Right lobe of liver (tissue), 4 donors: ENCODE results near the gene SLC26A4.

Source experiments
- POLR2A ChIP-seq: fragments of 450-650 bp; IDR thresholded peaks from one replicate; pipeline ENCODE4 v1.6.1; 2017; ENCODE audit warnings: antibody characterized with exemption, mild to moderate bottlenecking
- TF ChIP-seq, protein P1 (sequence below), 4 donors: fragments of 200-600 bp in 3 of 4; fragments of 450-650 bp in 1 of 4; IDR thresholded peaks; one replicate each; pipeline versions ENCODE4 v1.5.1 to v1.8.0; 2016 to 2022; ENCODE audit warnings: antibody characterized with exemption in 4 of 4, mild to moderate bottlenecking in 2 of 4
- donor health status: DM: no; HTN: no; CAD: no.
- donor health status: DM: no; HTN: no; CAD: no.
- donor health status: DM: no; HTN: yes; CAD: no.

DNA sequence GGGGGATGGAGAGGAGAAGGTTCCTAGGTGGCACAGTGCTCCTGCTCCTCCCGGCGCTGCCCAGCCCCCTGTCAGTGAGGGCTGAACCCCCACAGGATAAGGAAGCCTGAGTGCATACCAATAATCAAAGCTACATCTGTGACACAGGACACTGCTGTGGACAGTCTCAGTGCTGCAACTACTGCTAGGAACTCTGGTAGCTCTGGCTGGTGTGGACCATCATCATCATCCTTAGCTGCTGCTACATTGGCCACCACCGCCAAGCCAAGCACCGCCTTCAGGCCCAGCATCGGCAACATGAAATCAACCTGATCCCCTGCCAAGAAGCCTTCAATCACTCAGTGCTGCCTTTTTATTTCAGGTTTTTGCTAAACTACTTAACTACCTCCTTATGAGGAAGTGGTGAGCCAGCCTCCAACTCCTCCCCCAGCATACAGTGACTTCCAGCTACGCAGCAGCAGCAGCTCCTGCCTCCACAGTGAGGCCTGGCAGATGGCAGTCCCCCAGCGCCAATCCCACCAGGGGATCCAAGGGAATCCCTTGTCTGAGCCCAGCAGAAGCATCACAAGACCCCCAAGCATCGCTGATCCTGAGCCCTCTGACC is 32.1 kb upstream of the SLC26A4 start:
- TF ChIP-seq POLR2A, result no peak
- TF ChIP-seq, protein P1, sequence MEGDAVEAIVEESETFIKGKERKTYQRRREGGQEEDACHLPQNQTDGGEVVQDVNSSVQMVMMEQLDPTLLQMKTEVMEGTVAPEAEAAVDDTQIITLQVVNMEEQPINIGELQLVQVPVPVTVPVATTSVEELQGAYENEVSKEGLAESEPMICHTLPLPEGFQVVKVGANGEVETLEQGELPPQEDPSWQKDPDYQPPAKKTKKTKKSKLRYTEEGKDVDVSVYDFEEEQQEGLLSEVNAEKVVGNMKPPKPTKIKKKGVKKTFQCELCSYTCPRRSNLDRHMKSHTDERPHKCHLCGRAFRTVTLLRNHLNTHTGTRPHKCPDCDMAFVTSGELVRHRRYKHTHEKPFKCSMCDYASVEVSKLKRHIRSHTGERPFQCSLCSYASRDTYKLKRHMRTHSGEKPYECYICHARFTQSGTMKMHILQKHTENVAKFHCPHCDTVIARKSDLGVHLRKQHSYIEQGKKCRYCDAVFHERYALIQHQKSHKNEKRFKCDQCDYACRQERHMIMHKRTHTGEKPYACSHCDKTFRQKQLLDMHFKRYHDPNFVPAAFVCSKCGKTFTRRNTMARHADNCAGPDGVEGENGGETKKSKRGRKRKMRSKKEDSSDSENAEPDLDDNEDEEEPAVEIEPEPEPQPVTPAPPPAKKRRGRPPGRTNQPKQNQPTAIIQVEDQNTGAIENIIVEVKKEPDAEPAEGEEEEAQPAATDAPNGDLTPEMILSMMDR (IDR thresholded peaks at IDR 0.05), result no peak
